Measurements from ENCODE around the gene NTSR1. TPM values are rescaled to one million over a fixed set of nuclear protein-coding genes. Genes with fewer than 3 reads are reported as not detected.

NTSR1 gene
- total RNA-seq, 3 donors from 2014 or later (not counting 1 experiment from before 2014, with no cell fraction given): 0.11 to 0.45 TPM; not detected in 1

DNA sequence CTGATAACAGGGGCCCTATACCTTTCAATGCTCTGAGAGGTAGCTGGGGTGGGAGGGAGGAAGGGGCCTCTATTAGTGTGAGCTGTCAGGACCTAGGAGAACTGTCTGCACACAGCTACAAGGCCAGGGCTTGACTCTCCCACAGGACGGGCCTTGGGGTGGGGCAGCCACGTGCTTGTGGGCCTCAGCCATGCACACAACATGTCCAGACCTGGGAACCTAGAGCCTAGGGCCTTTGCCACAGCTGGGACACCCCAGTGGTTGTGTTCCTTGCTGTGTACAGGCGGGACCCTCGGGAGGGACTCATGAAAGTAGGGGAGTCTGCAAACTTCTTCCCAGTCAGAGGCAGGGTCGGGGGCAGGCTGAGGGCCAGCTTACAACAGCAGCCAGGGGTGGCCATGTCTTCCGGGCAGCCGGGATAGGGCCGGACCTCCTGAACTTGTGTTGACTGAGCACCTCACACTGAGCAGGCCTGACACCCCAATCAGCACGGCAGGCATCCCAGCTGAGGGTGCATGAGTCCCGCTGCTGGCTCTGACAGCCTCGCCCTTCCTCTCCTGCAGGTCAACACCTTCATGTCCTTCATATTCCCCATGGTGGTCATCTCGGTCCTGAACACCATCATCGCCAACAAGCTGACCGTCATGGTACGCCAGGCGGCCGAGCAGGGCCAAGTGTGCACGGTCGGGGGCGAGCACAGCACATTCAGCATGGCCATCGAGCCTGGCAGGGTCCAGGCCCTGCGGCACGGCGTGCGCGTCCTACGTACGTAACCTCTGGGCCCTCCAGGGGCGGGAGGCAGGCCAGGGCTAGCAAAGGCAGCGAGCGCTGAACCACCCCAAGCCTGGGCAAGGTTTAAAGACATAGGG lies 45.7 kb downstream of the NTSR1 start:
- H3K27ac ChIP-seq (ENCODE audit: low read length): no peak overlapping the region
- ATAC-seq: no peak
- WGBS (ENCODE audit: insufficient coverage): 91% methylated on average over 31 of the region's 31 CpGs

DNA sequence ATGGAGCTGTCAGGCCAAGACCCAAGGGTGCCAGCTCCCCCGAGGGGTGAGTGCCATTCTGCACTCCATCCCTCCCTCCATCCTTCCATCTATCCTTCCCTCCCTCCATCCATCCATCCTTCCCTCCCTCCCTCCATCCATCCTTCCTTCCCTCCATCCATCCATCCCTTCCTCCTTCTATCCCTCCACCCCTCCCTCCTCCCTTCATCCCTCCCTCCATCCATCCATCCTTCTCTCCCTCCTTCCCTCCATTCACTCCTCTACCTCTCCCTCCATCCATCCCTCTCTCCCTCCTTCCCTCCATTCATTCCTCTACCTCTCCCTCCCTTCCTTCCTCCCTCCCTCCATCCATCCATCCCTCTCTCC lies 46.3 kb downstream of the NTSR1 start:
- TF ChIP-seq, protein P1, sequence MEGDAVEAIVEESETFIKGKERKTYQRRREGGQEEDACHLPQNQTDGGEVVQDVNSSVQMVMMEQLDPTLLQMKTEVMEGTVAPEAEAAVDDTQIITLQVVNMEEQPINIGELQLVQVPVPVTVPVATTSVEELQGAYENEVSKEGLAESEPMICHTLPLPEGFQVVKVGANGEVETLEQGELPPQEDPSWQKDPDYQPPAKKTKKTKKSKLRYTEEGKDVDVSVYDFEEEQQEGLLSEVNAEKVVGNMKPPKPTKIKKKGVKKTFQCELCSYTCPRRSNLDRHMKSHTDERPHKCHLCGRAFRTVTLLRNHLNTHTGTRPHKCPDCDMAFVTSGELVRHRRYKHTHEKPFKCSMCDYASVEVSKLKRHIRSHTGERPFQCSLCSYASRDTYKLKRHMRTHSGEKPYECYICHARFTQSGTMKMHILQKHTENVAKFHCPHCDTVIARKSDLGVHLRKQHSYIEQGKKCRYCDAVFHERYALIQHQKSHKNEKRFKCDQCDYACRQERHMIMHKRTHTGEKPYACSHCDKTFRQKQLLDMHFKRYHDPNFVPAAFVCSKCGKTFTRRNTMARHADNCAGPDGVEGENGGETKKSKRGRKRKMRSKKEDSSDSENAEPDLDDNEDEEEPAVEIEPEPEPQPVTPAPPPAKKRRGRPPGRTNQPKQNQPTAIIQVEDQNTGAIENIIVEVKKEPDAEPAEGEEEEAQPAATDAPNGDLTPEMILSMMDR (IDR thresholded peaks at IDR 0.05): no peak
- Mint-ChIP-seq H3K27ac (no peak overlapping the region), H3K4me3 (no peak overlapping the region), H3K27me3 (ENCODE audit: low read depth in 2 of 2) (peaks cover 0 to 6% of the 10 kb centered on the region in 2 donors), H3K4me1 (no peaks in the 10 kb centered on the region), H3K9me3 (no peaks in the 10 kb centered on the region), H3K36me3 (no peaks in the 10 kb centered on the region)
- Histone ChIP-seq H3K27me3 (ENCODE audit: control insufficient read depth, insufficient read depth, low read length) (no peaks in the 10 kb centered on the region), H3K27ac (ENCODE audit: low read length) (no peak overlapping the region), H3K36me3 (ENCODE audit: control insufficient read depth, insufficient read depth, low read length) (no peaks in the 10 kb centered on the region), H3K9me3 (ENCODE audit: control insufficient read depth, insufficient read depth, low read length) (no peaks in the 10 kb centered on the region), H3K4me3 (ENCODE audit: low read length) (no peak overlapping the region), H3K4me1 (ENCODE audit: control insufficient read depth, insufficient read depth, low read length) (no peaks in the 10 kb centered on the region)
- no peak for ATAC-seq
- no peak for DNase-seq
- intact Hi-C loops (cut with micrococcal nuclease): no loop called here
- WGBS (ENCODE audit: insufficient coverage): 93% methylated on average over 1 of the region's 1 CpG

More for the DNA sequence above, 45.7 kb downstream of the NTSR1 start:
- no peaks in the 10 kb centered on the region for H3K36me3 ChIP-seq (ENCODE audit: control insufficient read depth, insufficient read depth, low read length)
- H3K9me3 ChIP-seq (ENCODE audit: control insufficient read depth, insufficient read depth, low read length): no peaks in the 10 kb centered on the region
- no peak overlapping the region for H3K4me3 ChIP-seq (ENCODE audit: low read length)
- no peaks in the 10 kb centered on the region for H3K9me3 Mint-ChIP-seq
- H3K4me3 Mint-ChIP-seq: no peak overlapping the region
- H3K4me1 ChIP-seq (ENCODE audit: control insufficient read depth, insufficient read depth, low read length): no peaks in the 10 kb centered on the region
- H3K36me3 Mint-ChIP-seq: no peaks in the 10 kb centered on the region
- H3K27me3 ChIP-seq (ENCODE audit: control insufficient read depth, insufficient read depth, low read length): no peaks in the 10 kb centered on the region
- peaks cover 0 to 6% of the 10 kb centered on the region in 2 donors for H3K27me3 Mint-ChIP-seq (ENCODE audit: low read depth in 2 of 2)
- TF ChIP-seq, protein P1 (IDR thresholded peaks at IDR 0.05): no peak
- no peaks in the 10 kb centered on the region for H3K4me1 Mint-ChIP-seq
- DNase-seq: no peak
- no peak overlapping the region for H3K27ac Mint-ChIP-seq
- intact Hi-C loops (cut with micrococcal nuclease): no loop called here

DNA sequence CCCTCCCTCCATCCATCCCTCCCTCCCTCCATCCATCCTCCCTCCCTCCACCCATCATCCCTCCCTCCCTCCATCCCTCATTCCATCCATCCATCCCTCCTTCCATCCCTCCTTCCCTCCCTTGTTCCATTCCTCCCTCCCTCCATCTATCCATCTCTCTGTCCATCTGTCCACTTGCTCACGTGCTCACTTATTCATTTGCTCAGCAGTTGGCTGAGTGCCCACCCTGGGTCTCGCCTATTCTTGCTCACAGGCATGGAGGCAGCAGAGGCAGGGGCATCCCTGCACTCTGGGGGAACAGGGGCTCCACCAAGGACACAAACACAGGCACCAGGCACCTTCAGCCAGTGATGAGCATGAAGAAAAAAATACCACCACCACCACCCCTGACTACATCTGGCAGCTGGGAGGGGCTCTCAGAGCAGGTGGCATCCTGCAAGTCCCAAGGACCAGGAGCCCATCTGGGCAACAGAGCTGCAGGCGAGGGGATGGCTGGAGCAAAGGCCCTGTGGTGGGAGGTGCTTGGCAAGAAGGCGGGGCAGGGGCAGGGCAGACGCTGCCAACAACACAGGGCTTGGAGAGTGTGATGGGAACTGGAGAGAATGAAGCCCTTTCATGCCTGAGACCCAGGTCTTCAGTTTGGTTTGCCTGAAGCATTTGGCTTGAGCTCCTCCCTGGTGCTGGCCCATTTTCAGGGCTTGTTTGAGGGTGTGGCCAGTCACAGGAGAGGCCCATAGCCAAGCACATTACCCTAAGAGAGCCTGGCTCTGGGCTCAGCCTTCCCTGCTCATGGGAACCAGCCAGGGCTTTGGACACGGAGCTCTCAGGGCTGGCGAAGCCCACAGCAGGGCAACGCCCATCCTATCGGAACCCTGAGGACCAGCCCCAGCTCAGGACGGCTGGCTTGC lies 47.4 kb downstream of the NTSR1 start:
- no peak overlapping the region for H3K4me3 Mint-ChIP-seq
- Histone ChIP-seq H3K27ac (ENCODE audit: low read length) (no peak overlapping the region), H3K9me3 (ENCODE audit: control insufficient read depth, insufficient read depth, low read length) (no peaks in the 10 kb centered on the region), H3K36me3 (ENCODE audit: control insufficient read depth, insufficient read depth, low read length) (no peaks in the 10 kb centered on the region), H3K4me3 (ENCODE audit: low read length) (no peak overlapping the region), H3K4me1 (ENCODE audit: control insufficient read depth, insufficient read depth, low read length) (no peaks in the 10 kb centered on the region), H3K27me3 (ENCODE audit: control insufficient read depth, insufficient read depth, low read length) (no peaks in the 10 kb centered on the region)
- H3K4me1 Mint-ChIP-seq: no peaks in the 10 kb centered on the region
- 72% methylated on average over 10 of the region's 10 CpGs for WGBS (ENCODE audit: insufficient coverage)
- no peak overlapping the region for H3K27ac Mint-ChIP-seq
- ATAC-seq: no peak
- DNase-seq: no peak
- no peaks in the 10 kb centered on the region for H3K36me3 Mint-ChIP-seq
- no peaks in the 10 kb centered on the region for H3K9me3 Mint-ChIP-seq
- H3K27me3 Mint-ChIP-seq (ENCODE audit: low read depth in 2 of 2): peaks cover 0 to 6% of the 10 kb centered on the region in 2 donors
- TF ChIP-seq, protein P1 (IDR thresholded peaks at IDR 0.05): no peak
- intact Hi-C loops (cut with micrococcal nuclease): no loop called here

All from natural killer cell (primary cell).